Neural progenitor cell (in vitro differentiated cells): ENCODE measurements around the gene FANCC.

Experiments used
- CTCF ChIP-seq: fragments of 200-600 bp; sonication (generic); IDR thresholded peaks from 2 replicates; pipeline ENCODE4 v1.5.1; 2017; ENCODE audit warnings: antibody characterized with exemption, mild to moderate bottlenecking
- EZH2 ChIP-seq: fragments of 200-600 bp; sonication (generic); IDR thresholded peaks from 2 replicates; pipeline ENCODE4 v1.6.1; 2017; ENCODE audit warnings: antibody characterized with exemption, mild to moderate bottlenecking, moderate library complexity
- EZH2phosphoT487 ChIP-seq: fragments of 200-600 bp; sonication (generic); IDR thresholded peaks from 2 replicates; pipeline ENCODE4 v1.6.1; 2017; ENCODE audit warnings: antibody characterized with exemption

GRCh38 chr9:95108777-95109176 lies 208.7 kb downstream of the FANCC start:
- no peak for TF ChIP-seq CTCF
- TF ChIP-seq EZH2phosphoT487 = no peak
- TF ChIP-seq EZH2 = no peak
